Left lung (tissue), 10 donors: Measurements from ENCODE around the gene NPL. TPM values are rescaled to one million over a fixed set of nuclear protein-coding genes. Genes with fewer than 3 reads are reported as not detected.

ENCODE experiments used
- ATAC-seq: fragments of 200-7000 bp; cut with Tn5 transposase; one replicate; pipeline ENCODE4 v1.9.1; 2020; ENCODE audit warnings: moderate library complexity
- DNase-seq, 4 donors: peaks; one replicate each; pipeline ENCODE4 v3.0.0-alpha.2; 2013 to 2020
- H3K27ac ChIP-seq, 2 donors: fragments of 200-600 bp; sonication (generic) in 1 of 2; one replicate each; pipeline versions ENCODE4 v1.5.0 to v1.8.0; 2020 to 2021
- H3K27me3 ChIP-seq, 2 donors: fragments of 200-600 bp; sonication (generic) in 1 of 2; one replicate each; pipeline versions ENCODE4 v1.5.0 to v1.8.0; 2020 to 2021
- H3K36me3 ChIP-seq, 2 donors: fragments of 200-600 bp; sonication (generic) in 1 of 2; one replicate each; pipeline versions ENCODE4 v1.5.0 to v1.8.0; 2020 to 2021
- H3K4me1 ChIP-seq, 2 donors: fragments of 200-600 bp; one replicate each; pipeline ENCODE4 v1.8.0; 2021
- H3K4me3 ChIP-seq, 2 donors: fragments of 200-600 bp; sonication (generic) in 1 of 2; one replicate each; pipeline versions ENCODE4 v1.5.0 to v1.8.0; 2020 to 2021; ENCODE audit warnings: mild to moderate bottlenecking in 1 of 2
- H3K9me3 ChIP-seq, 2 donors: fragments of 200-600 bp; sonication (generic) in 1 of 2; one replicate each; pipeline versions ENCODE4 v1.5.0 to v1.8.0; 2020 to 2021
- intact Hi-C, 2 donors: fragments of 100-400 bp; cut with DNase I; formaldehyde crosslinking; loops; one replicate each; pipeline versions ENCODE4 v1.11.2 to v1.14.2; 2022
- polyA plus RNA-seq, 6 donors: library from polyadenylated mRNA; unstranded; fragments of 120-200 nt; gene quantifications; one replicate each; pipeline ENCODE4 v1.2.1, GENCODE V29; 2013; ENCODE audit not compliant: insufficient read length in 6 of 6
- total RNA-seq, 2 donors: library from RNA; stranded (reverse); fragmentation: NEBNext Ultra II Directional; extraction: Animal tissue kit (Norgen Biotek cat#: 25700); gene quantifications; one replicate each; pipeline ENCODE4 v1.2.1, GENCODE V29; 2021
- TF ChIP-seq, protein P1 (sequence below), 2 donors: fragments of 200-600 bp; sonication (generic) in 1 of 2; IDR thresholded peaks; one replicate each; pipeline versions ENCODE4 v1.5.0 to v1.8.0; 2021; ENCODE audit warnings: antibody characterized with exemption in 2 of 2
- donor health status: DM: no; HTN: yes; CAD: no.
- donor health status: DM: no; HTN: no; CAD: no.

Gene NPL
- total and polyA plus RNA-seq, 8 donors, result 6.4 to 73.5 (median 8.6) TPM

DNA sequence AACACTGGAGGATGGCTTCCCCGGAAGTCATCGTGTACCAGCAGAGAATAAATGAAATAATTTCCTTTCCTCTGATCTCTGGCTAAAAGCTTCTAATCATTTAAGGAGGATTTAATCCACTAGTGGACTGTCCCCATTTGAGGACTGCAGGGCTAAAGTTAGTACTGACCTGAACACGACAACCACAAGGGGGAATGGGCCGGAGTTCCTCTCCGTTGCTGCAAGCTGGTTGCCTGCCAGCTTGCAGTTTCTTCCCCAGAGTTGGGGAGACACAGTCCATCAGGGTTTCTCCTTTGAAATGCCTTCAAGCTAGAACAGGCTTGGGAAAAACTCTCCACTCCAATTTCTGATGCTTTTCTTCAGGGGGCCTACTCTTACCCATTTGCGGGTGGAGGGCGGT is 35.5 kb upstream of the NPL start:
- TF ChIP-seq, protein P1, sequence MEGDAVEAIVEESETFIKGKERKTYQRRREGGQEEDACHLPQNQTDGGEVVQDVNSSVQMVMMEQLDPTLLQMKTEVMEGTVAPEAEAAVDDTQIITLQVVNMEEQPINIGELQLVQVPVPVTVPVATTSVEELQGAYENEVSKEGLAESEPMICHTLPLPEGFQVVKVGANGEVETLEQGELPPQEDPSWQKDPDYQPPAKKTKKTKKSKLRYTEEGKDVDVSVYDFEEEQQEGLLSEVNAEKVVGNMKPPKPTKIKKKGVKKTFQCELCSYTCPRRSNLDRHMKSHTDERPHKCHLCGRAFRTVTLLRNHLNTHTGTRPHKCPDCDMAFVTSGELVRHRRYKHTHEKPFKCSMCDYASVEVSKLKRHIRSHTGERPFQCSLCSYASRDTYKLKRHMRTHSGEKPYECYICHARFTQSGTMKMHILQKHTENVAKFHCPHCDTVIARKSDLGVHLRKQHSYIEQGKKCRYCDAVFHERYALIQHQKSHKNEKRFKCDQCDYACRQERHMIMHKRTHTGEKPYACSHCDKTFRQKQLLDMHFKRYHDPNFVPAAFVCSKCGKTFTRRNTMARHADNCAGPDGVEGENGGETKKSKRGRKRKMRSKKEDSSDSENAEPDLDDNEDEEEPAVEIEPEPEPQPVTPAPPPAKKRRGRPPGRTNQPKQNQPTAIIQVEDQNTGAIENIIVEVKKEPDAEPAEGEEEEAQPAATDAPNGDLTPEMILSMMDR (IDR thresholded peaks at IDR 0.05), result no peak
- H3K36me3 ChIP-seq, result no peaks in the 10 kb centered on the region
- DNase-seq (no peak), ATAC-seq (no peak)
- no peaks in the 10 kb centered on the region for H3K27me3 ChIP-seq
- no peak overlapping the region for H3K27ac ChIP-seq
- H3K4me3 ChIP-seq, result no peak overlapping the region
- H3K4me1 ChIP-seq, result no peaks in the 10 kb centered on the region
- intact Hi-C loops, result no loop called here
- H3K9me3 ChIP-seq, result no peaks in the 10 kb centered on the region

DNA sequence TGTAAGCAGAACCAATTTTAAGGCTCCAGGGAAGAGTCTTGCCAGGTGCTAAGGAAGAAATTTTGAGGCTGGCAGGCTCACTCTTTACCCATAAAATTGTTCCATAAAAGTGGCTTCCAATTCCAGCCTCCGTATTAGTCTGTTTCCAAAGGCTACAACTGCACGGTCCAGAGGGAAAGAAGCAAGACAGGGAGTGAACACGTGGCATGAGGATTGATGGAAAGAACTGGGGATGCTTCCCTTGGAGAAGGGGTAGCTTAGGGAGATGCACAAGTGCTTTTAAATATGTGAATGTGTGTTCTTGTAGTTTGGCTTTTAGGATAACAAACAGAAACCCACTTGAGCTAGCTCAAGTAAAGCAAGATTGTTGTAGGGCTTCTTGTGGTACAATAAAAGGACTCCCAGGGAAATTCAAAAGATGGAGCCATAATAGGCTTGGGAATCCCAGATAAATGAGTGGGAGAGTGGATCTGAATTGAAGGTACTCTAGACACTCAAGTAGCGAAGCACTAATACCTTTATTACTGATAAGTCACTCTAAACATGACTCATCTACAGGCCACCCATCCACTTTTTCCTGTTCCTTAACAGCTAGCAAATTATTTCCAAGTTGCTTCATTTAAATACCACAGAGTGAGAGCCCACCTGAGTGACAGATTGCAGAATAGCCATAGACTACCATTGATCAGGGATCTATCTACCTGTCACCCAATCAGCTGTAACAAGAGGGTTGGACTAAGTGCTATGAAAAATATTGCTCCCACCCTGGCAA is 34.8 kb upstream of the NPL start:
- Histone ChIP-seq H3K9me3 (no peaks in the 10 kb centered on the region), H3K4me3 (no peak overlapping the region), H3K27me3 (no peaks in the 10 kb centered on the region), H3K27ac (no peak overlapping the region), H3K36me3 (no peaks in the 10 kb centered on the region), H3K4me1 (no peaks in the 10 kb centered on the region)
- TF ChIP-seq, protein P1 (IDR thresholded peaks at IDR 0.05), result no peak
- ATAC-seq (no peak), DNase-seq (no peak)
- intact Hi-C loops, result no loop called here

DNA sequence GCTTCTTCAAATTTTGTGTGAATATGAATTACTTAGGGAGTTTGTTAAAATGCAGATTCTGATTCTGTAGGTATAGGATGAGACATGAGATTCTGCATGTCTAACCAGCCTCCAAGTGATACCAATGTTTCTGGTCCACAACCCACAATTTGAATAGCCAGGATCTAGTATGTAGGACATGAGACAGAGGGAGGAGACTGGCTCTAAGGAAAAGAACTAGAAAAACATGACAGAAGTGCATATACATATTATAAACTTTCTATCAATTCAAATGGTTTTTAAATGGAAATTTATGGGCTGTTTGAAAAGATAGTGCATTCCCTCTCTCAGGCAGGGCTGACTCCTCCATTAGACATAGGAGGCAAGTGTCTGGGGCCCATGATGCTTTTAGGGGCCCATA is 33.9 kb upstream of the NPL start:
- Histone ChIP-seq H3K4me1 (no peaks in the 10 kb centered on the region), H3K27me3 (no peaks in the 10 kb centered on the region), H3K9me3 (no peaks in the 10 kb centered on the region), H3K36me3 (no peaks in the 10 kb centered on the region), H3K4me3 (no peak overlapping the region), H3K27ac (no peak overlapping the region)
- TF ChIP-seq, protein P1 (IDR thresholded peaks at IDR 0.05), result no peak
- no peak for DNase-seq
- intact Hi-C loops, result no loop called here
- ATAC-seq, result no peak

DNA sequence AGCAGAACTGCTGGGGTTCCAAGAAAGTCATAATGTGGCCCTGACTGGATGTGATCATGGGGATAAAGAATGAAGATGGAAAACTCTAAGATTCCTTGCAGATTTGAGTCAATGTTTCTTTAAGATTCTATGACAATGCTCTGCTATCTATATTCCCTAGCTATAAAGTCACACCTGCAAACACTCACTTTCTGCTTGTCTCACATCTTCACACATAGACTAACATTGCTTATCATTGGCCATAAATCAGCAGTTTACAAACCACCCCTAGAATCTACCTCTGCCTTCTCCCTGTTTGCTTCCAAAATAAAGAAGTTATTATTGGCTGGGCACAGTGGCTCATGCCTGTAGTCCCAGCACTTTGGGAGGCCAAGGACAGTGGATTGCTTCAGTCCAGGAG is 33.1 kb upstream of the NPL start:
- Histone ChIP-seq H3K4me1 (no peaks in the 10 kb centered on the region), H3K27ac (no peak overlapping the region), H3K27me3 (no peaks in the 10 kb centered on the region), H3K9me3 (no peaks in the 10 kb centered on the region), H3K4me3 (no peak overlapping the region), H3K36me3 (no peaks in the 10 kb centered on the region)
- DNase-seq, result no peak
- TF ChIP-seq, protein P1 (IDR thresholded peaks at IDR 0.05), result no peak
- intact Hi-C loops, result no loop called here
- no peak for ATAC-seq

DNA sequence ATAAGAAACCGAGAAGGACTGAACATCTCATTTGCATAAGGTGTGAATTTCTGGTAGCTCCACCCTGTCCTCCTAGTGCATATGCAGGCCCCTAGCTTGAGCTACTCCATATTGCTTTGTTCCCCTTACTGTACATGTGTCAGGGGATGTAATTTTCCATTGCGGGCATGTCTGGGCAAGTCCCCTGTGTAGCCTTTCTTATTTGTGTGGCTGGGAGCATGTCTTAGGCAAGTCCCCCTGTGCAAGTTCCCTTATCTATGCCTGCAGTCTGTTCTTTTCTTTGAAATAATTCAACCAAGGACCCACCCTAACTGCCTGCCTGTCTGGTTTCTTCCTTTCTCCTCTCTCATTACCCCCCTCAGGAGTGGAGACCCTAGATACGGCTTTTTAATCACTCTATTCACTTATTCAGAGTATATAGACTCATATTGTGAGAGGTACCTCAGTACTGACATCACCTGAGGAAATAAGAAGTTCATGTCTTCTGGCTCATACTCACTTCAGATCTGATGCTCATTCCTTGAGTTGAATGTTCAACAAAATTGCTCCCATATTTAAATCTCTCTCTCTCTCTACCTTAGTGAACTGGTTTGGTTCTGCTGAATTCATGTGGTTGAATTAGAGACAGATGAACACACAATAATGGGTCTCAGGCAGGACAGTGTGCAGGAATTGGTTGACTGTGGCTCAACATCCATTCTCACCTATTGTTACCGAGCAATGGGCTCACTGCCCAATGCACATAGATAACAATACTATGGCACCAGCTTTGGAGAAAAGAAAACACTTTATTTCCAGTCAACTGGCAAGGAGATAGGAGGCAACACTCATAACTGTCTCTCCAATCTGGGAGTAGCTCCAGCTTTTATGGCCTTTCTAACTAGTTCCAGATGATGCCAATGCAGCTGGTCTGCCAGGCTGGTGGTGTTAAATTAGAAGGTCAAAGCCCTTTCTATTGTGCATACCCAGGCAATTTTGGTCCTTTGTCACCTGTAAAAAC is 27.9 kb upstream of the NPL start:
- ATAC-seq, result no peak
- no peak overlapping the region for H3K4me3 ChIP-seq
- H3K9me3 ChIP-seq, result peaks cover 0 to 2% of the 10 kb centered on the region in 2 donors
- intact Hi-C loops, result no loop called here
- DNase-seq, result no peak
- H3K27ac ChIP-seq, result no peak overlapping the region
- no peaks in the 10 kb centered on the region for H3K27me3 ChIP-seq
- H3K36me3 ChIP-seq, result no peaks in the 10 kb centered on the region
- H3K4me1 ChIP-seq, result no peaks in the 10 kb centered on the region
- TF ChIP-seq, protein P1 (IDR thresholded peaks at IDR 0.05), result no peak
